ENCODE results near the gene LRRC8A.
"Not testable (repeated sequence)": the region's sequence is repeated elsewhere in the genome, so short reads cannot be mapped to it uniquely, and the experiment has no call there.

GRCh38 chr9:128851779-128852600 lies 29.9 kb upstream of the LRRC8A start:
- TF ChIP-seq, protein P1, sequence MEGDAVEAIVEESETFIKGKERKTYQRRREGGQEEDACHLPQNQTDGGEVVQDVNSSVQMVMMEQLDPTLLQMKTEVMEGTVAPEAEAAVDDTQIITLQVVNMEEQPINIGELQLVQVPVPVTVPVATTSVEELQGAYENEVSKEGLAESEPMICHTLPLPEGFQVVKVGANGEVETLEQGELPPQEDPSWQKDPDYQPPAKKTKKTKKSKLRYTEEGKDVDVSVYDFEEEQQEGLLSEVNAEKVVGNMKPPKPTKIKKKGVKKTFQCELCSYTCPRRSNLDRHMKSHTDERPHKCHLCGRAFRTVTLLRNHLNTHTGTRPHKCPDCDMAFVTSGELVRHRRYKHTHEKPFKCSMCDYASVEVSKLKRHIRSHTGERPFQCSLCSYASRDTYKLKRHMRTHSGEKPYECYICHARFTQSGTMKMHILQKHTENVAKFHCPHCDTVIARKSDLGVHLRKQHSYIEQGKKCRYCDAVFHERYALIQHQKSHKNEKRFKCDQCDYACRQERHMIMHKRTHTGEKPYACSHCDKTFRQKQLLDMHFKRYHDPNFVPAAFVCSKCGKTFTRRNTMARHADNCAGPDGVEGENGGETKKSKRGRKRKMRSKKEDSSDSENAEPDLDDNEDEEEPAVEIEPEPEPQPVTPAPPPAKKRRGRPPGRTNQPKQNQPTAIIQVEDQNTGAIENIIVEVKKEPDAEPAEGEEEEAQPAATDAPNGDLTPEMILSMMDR (IDR thresholded peaks at IDR 0.05; ENCODE audit: low read depth, low read length) = peak; percentile 40
- not testable (repeated sequence) for TF ChIP-seq EZH2phosphoT487 (IDR thresholded peaks at IDR 0.05; ENCODE audit: low read depth)

Data from OCI-LY3 (cell line).